B cell (primary cell): Measurements from ENCODE around the gene ARHGAP15. TPM values are rescaled to one million over a fixed set of nuclear protein-coding genes. Genes with fewer than 3 reads are reported as not detected.

ENCODE experiments used
- ATAC-seq: fragments of 200-7000 bp; cut with Tn5 transposase; one replicate; pipeline ENCODE4 v1.10.0; 2021; ENCODE audit warnings: low read depth, mild to moderate bottlenecking, moderate number of reproducible peaks, moderate library complexity
- CTCF ChIA-PET: fragments of 350-600 bp; sonication (Branson Sonifier 250); formaldehyde crosslinking; loops from one replicate; lab custom pipeline; 2021; ENCODE audit warnings: antibody characterized with exemption, inconsistent platforms; lab: Charles Lee
- POLR2A ChIA-PET: fragments of 350-600 bp; sonication (Branson Sonifier 250); formaldehyde crosslinking; loops from one replicate; lab custom pipeline; 2021; ENCODE audit warnings: antibody characterized with exemption; lab: Charles Lee
- DNase-seq: peaks from one replicate; pipeline ENCODE4 v3.0.0; 2013
- H2AFZ ChIP-seq: 2 replicates; pipeline ENCODE4 v1.6.1; 2012; ENCODE audit warnings: mild to moderate bottlenecking, low read depth, low read length; ENCODE audit not compliant: insufficient read depth, poor library complexity, severe bottlenecking
- H3K27ac ChIP-seq, 2 donors: 1 replicate in 1 of 2; 2 replicates in 1 of 2; pipeline ENCODE4 v1.5.1; 2012 to 2013; ENCODE audit warnings: low read length in 2 of 2, mild to moderate bottlenecking in 2 of 2, moderate library complexity in 1 of 2
- H3K27me3 ChIP-seq, 4 experiments: fragments of 200-600 bp in 1 of 4; sonication (generic) in 1 of 4; replicated peaks in 1 of 4; 1 replicate in 2 of 4; 2 replicates in 2 of 4; pipeline versions ENCODE4 v1.6.1 to v1.7.0; 2013 to 2016; ENCODE audit warnings: low read length in 3 of 4, mild to moderate bottlenecking in 2 of 4, mixed read lengths in 1 of 4, moderate library complexity in 1 of 4; ENCODE audit not compliant: insufficient read depth in 4 of 4, control insufficient read depth in 3 of 4; ENCODE audit errors: control extremely low read depth in 1 of 4
- H3K36me3 ChIP-seq, 2 experiments: replicated peaks in 1 of 2; 1 replicate in 1 of 2; 2 replicates in 1 of 2; pipeline versions ENCODE4 v1.6.1 to v1.7.1; 2013; ENCODE audit warnings: low read length in 1 of 2; ENCODE audit not compliant: insufficient read depth in 2 of 2, control insufficient read depth in 1 of 2; ENCODE audit errors: control extremely low read depth in 1 of 2, extremely low read depth in 1 of 2
- H3K4me1 ChIP-seq, 2 donors: fragments of 200-600 bp in 1 of 2; sonication (generic) in 1 of 2; 1 replicate in 1 of 2; 2 replicates in 1 of 2; pipeline versions ENCODE4 v1.5.1 to v1.6.1; 2013 to 2017; ENCODE audit warnings: low read length in 2 of 2; ENCODE audit not compliant: control insufficient read depth in 2 of 2, insufficient read depth in 2 of 2
- H3K4me2 ChIP-seq: replicated peaks from 2 replicates; pipeline ENCODE3; 2012; ENCODE audit warnings: mild to moderate bottlenecking, low read depth, low read length; ENCODE audit not compliant: poor library complexity, severe bottlenecking
- H3K4me3 ChIP-seq, 5 experiments: fragments of 200-600 bp in 1 of 5; sonication (generic) in 1 of 5; 1 replicate in 3 of 5; 2 replicates in 2 of 5; pipeline versions ENCODE4 v1.5.1 to v1.7.0; 2011 to 2016; ENCODE audit warnings: low read length in 4 of 5, mild to moderate bottlenecking in 4 of 5, low read depth in 2 of 5, control low read depth in 1 of 5, moderate library complexity in 1 of 5; ENCODE audit not compliant: insufficient read depth in 1 of 5; ENCODE audit errors: control extremely low read depth in 1 of 5, extremely low read depth in 1 of 5
- H3K79me2 ChIP-seq: fragments of 200-600 bp; sonication (generic); one replicate; pipeline ENCODE4 v1.6.0; 2016; ENCODE audit warnings: low read length; ENCODE audit not compliant: control insufficient read depth, insufficient read depth
- H3K9ac ChIP-seq: fragments of 200-600 bp; sonication (generic); 2 replicates; pipeline ENCODE4 v1.6.1; 2017; ENCODE audit warnings: mild to moderate bottlenecking, low read length, moderate library complexity
- H3K9me3 ChIP-seq, 3 donors: one replicate each; pipeline versions ENCODE4 v1.6.1 to v1.7.1; 2013; ENCODE audit warnings: low read length in 2 of 3; ENCODE audit not compliant: control insufficient read depth in 2 of 3, insufficient read depth in 1 of 3; ENCODE audit errors: control extremely low read depth in 1 of 3
- H4K20me1 ChIP-seq: 2 replicates; pipeline ENCODE4 v1.6.0; 2012; ENCODE audit warnings: mild to moderate bottlenecking, low read length; ENCODE audit not compliant: insufficient read depth, control insufficient read depth, poor library complexity, severe bottlenecking
- H3K27ac Mint-ChIP-seq: one replicate; pipeline ENCODE4 v1.8.0; 2021; ENCODE audit warnings: mixed read lengths
- H3K27me3 Mint-ChIP-seq: one replicate; pipeline ENCODE4 v1.8.0; 2021; ENCODE audit warnings: mixed read lengths
- H3K4me1 Mint-ChIP-seq: one replicate; pipeline ENCODE4 v1.8.0; 2021; ENCODE audit warnings: mixed read lengths
- H3K4me3 Mint-ChIP-seq: one replicate; pipeline ENCODE4 v1.8.0; 2021; ENCODE audit warnings: mixed read lengths
- H3K9me3 Mint-ChIP-seq: one replicate; pipeline ENCODE4 v1.8.0; 2022; ENCODE audit warnings: mixed read lengths; ENCODE audit not compliant: insufficient read depth
- CTCF ChIP-seq: fragments of 200-600 bp; IDR thresholded peaks from one replicate; pipeline ENCODE4 v1.8.0; 2022; ENCODE audit warnings: antibody characterized with exemption, mild to moderate bottlenecking
- EZH2 ChIP-seq: IDR thresholded peaks from 2 replicates; pipeline ENCODE4 v1.6.1; 2012; ENCODE audit warnings: borderline replicate concordance, low read depth, mild to moderate bottlenecking, moderate library complexity, low read length; ENCODE audit not compliant: insufficient read depth, poor library complexity, severe bottlenecking
- WGBS: methylation state at CpG from one replicate; pipeline ENCODE4 v1.1.5; 2013; ENCODE audit warnings: missing lambda C conversion rate; ENCODE audit not compliant: insufficient coverage; 5-methylcytosine and 5-hydroxymethylcytosine counted together
- intact Hi-C: fragments of 100-400 bp; cut with micrococcal nuclease; formaldehyde crosslinking; loops from one replicate; pipeline ENCODE4 v1.10.0; 2022
- polyA plus RNA-seq: library from polyadenylated mRNA; depleted of rRNA; stranded (reverse); fragments of >200 nt; gene quantifications from 2 replicates; pipeline ENCODE4 v1.2.3, GENCODE V29; 2012
- total RNA-seq, 2 donors: library from RNA; stranded (reverse); fragments of 120-200 nt in 1 of 2; gene quantifications; 1 replicate in 1 of 2; 2 replicates in 1 of 2; pipeline versions ENCODE4 v1.2.3 to v1.2.4, GENCODE V29; 2013 to 2022

ARHGAP15 gene
- total and polyA plus RNA-seq, 2 donors (not counting 1 experiment from before 2014, with no cell fraction given) = 58.6 to 187 TPM

- no peak overlapping the region for H3K4me3 ChIP-seq
- ChIA-PET CTCF (no interaction called here), POLR2A (no interaction called here)
- H3K9ac ChIP-seq = no peak overlapping the region
- no peak overlapping the region for H3K4me2 ChIP-seq
- H3K4me3 Mint-ChIP-seq = no peak overlapping the region
- no peaks in the 10 kb centered on the region for H3K4me1 ChIP-seq
- peaks cover 11% of the 10 kb centered on the region for H3K4me1 Mint-ChIP-seq
- no peak for ATAC-seq
- H3K36me3 ChIP-seq = peaks cover 3 to 22% of the 10 kb centered on the region in 2 experiments
- TF ChIP-seq EZH2 (no peak), CTCF (no peak)
- H4K20me1 ChIP-seq = no peaks in the 10 kb centered on the region
- no peak for DNase-seq
- H3K27ac ChIP-seq = no peak overlapping the region
- no peaks in the 10 kb centered on the region for H3K9me3 Mint-ChIP-seq
- H3K27ac Mint-ChIP-seq = no peak overlapping the region
- no peaks in the 10 kb centered on the region for H3K27me3 ChIP-seq
- no peaks in the 10 kb centered on the region for H3K27me3 Mint-ChIP-seq
- intact Hi-C loops = no loop called here
- H3K9me3 ChIP-seq = no peaks in the 10 kb centered on the region
- H3K79me2 ChIP-seq = peaks cover 11% of the 10 kb centered on the region
- H2AFZ ChIP-seq = no peak overlapping the region
Observed at GRCh38 chr2:143392358-143392757, 263.1 kb downstream of the ARHGAP15 start.

DNA sequence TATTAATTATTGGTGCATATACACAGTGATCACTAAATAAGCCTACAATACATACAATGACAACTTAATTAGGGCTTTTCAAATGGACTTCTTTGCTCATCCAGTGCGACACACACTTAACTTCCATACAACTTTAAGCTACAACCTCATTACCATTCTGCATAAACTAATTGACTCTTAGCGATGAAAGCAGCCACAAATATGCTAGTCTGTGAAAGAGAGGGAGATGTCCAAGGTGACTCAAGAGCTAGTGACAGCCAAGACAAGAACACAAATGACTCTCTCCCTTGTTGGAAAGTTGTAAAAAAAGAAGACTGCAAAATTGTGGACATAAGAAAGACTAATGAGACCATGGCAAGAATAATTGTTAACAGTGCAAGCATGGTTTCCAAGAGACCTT lies 264.8 kb downstream of the ARHGAP15 start:
- intact Hi-C loops = no loop called here
- DNase-seq (no peak), ATAC-seq (no peak)
- no peak overlapping the region for H3K27ac Mint-ChIP-seq
- POLR2A ChIA-PET = no interaction called here
- CTCF ChIA-PET = no interaction called here
- H3K9ac ChIP-seq = no peak overlapping the region
- H3K4me3 Mint-ChIP-seq = no peak overlapping the region
- no peak overlapping the region for H3K4me2 ChIP-seq
- H3K27ac ChIP-seq = no peak overlapping the region
- no peak for TF ChIP-seq EZH2
- TF ChIP-seq CTCF = no peak
- no peaks in the 10 kb centered on the region for H3K27me3 ChIP-seq
- H3K9me3 ChIP-seq = no peaks in the 10 kb centered on the region
- WGBS = no CpG with 5 or more reads among the region's 2 CpGs
- H2AFZ ChIP-seq = no peak overlapping the region
- H3K79me2 ChIP-seq = peaks cover 7% of the 10 kb centered on the region
- H3K4me3 ChIP-seq = no peak overlapping the region
- H3K27me3 Mint-ChIP-seq = no peaks in the 10 kb centered on the region
- H3K4me1 Mint-ChIP-seq = peaks cover 13% of the 10 kb centered on the region
- no peaks in the 10 kb centered on the region for H3K9me3 Mint-ChIP-seq
- no peaks in the 10 kb centered on the region for H4K20me1 ChIP-seq
- H3K36me3 ChIP-seq = peaks cover 3 to 25% of the 10 kb centered on the region in 2 experiments
- no peaks in the 10 kb centered on the region for H3K4me1 ChIP-seq
